OCI-LY1 (cell line): Measurements from ENCODE around the gene ZNF804A.

Source experiments
- H2AFZ ChIP-seq: fragments of 200-600 bp; sonication (generic), shearing (Covaris generic); 2 replicates; pipeline ENCODE4 v1.6.0; 2014; ENCODE audit warnings: antibody characterized with exemption, mild to moderate bottlenecking, low read length
- H3F3A ChIP-seq: fragments of 200-600 bp; sonication (generic), shearing (Covaris generic); 2 replicates; pipeline ENCODE4 v1.6.0; 2014; ENCODE audit warnings: mild to moderate bottlenecking, antibody characterized with exemption, low read length, moderate library complexity; ENCODE audit not compliant: insufficient read depth
- H3K27ac ChIP-seq: fragments of 200-600 bp; sonication (generic); 2 replicates; pipeline ENCODE4 v1.5.1; 2014; ENCODE audit warnings: low read length, mixed run types, mild to moderate bottlenecking, low read depth; ENCODE audit not compliant: poor library complexity, severe bottlenecking
- H3K27me3 ChIP-seq: fragments of 200-600 bp; sonication (generic); 2 replicates; pipeline ENCODE4 v1.6.0; 2014; ENCODE audit warnings: antibody characterized with exemption, mild to moderate bottlenecking, low read length, moderate library complexity; ENCODE audit not compliant: insufficient read depth
- H3K36me3 ChIP-seq: fragments of 200-600 bp; sonication (generic); 2 replicates; pipeline ENCODE4 v1.6.1; 2014; ENCODE audit warnings: mild to moderate bottlenecking, antibody characterized with exemption, low read length, moderate library complexity, mixed read lengths; ENCODE audit not compliant: insufficient read depth
- H3K4me1 ChIP-seq: fragments of 200-600 bp; sonication (generic); 2 replicates; pipeline ENCODE4 v1.5.1; 2014; ENCODE audit warnings: mild to moderate bottlenecking, low read length, moderate library complexity; ENCODE audit not compliant: insufficient read depth, severe bottlenecking
- H3K4me2 ChIP-seq: fragments of 200-600 bp; sonication (generic), shearing (Covaris generic); 2 replicates; pipeline ENCODE4 v1.6.1; 2014; ENCODE audit warnings: low read length
- H3K4me3 ChIP-seq: fragments of 200-600 bp; sonication (generic); 2 replicates; pipeline ENCODE4 v1.5.1; 2014; ENCODE audit warnings: low read length, low read depth, mild to moderate bottlenecking, mixed read lengths; ENCODE audit not compliant: poor library complexity, severe bottlenecking
- H3K79me2 ChIP-seq: fragments of 200-600 bp; shearing (Covaris generic); 2 replicates; pipeline ENCODE4 v1.6.1; 2016; ENCODE audit warnings: mixed run types, low read length, mixed read lengths; ENCODE audit not compliant: insufficient read depth
- H3K9ac ChIP-seq: fragments of 200-600 bp; sonication (generic), shearing (Covaris generic); 2 replicates; pipeline ENCODE4 v1.6.1; 2014; ENCODE audit warnings: mild to moderate bottlenecking, low read length, mixed read lengths
- H3K9me2 ChIP-seq: fragments of 200-600 bp; sonication (generic), shearing (Covaris generic); 2 replicates; pipeline ENCODE4 v1.6.1; 2014; ENCODE audit warnings: low read depth, mild to moderate bottlenecking, low read length, mixed read lengths
- H3K9me3 ChIP-seq: fragments of 200-600 bp; shearing (Covaris generic); 2 replicates; pipeline ENCODE4 v1.6.1; 2014; ENCODE audit warnings: low read length, mixed read lengths
- H4K20me1 ChIP-seq: fragments of 200-600 bp; sonication (generic), shearing (Covaris generic); 2 replicates; pipeline ENCODE4 v1.6.0; 2016; ENCODE audit warnings: mild to moderate bottlenecking, low read length; ENCODE audit not compliant: insufficient read depth
- CTCF ChIP-seq: fragments of 200-600 bp; sonication (generic), shearing (Covaris generic); IDR thresholded peaks from 2 replicates; pipeline ENCODE4 v1.5.1; 2017; ENCODE audit warnings: mild to moderate bottlenecking, antibody characterized with exemption, low read length, moderate library complexity, mixed read lengths
- EZH2 ChIP-seq: fragments of 200-600 bp; sonication (generic), shearing (Covaris generic); IDR thresholded peaks from 2 replicates; pipeline ENCODE4 v1.8.0; 2017; ENCODE audit warnings: borderline replicate concordance, mixed run types, mild to moderate bottlenecking, antibody characterized with exemption, low read length, moderate library complexity, mixed read lengths

ZNF804A gene

GRCh38 chr2:184602734-184603133, 4.4 kb downstream of the ZNF804A start:
- H3K4me2 ChIP-seq, result peak overlapping the region; percentile 25; the same call in 1 of the 2 replicates
- H3K4me3 ChIP-seq, result peak overlapping the region; percentile 96
- no peaks in the 10 kb centered on the region for H4K20me1 ChIP-seq
- H3K4me1 ChIP-seq, result peaks cover 18% of the 10 kb centered on the region
- H3K27me3 ChIP-seq, result no peaks in the 10 kb centered on the region
- H3K9me2 ChIP-seq, result no peaks in the 10 kb centered on the region
- peaks cover 93% of the 10 kb centered on the region for H3K79me2 ChIP-seq
- no peak overlapping the region for H3K9ac ChIP-seq
- H3F3A ChIP-seq, result 0 out of 2 replicates have a peak, but pooled peaks cover 5% of the 10 kb centered on the region
- TF ChIP-seq EZH2 (no peak), CTCF (no peak)
- H2AFZ ChIP-seq, result no peak overlapping the region
- H3K36me3 ChIP-seq, result peaks cover 89% of the 10 kb centered on the region
- no peak overlapping the region for H3K27ac ChIP-seq
- H3K9me3 ChIP-seq, result peaks cover 35% of the 10 kb centered on the region

GRCh38 chr2:184610891-184611290, 12.6 kb downstream of the ZNF804A start:
- H3K36me3 ChIP-seq, result peaks cover 90% of the 10 kb centered on the region
- no peaks in the 10 kb centered on the region for H4K20me1 ChIP-seq
- H3K4me2 ChIP-seq, result no peak overlapping the region
- no peak overlapping the region for H3K27ac ChIP-seq
- peaks cover 99% of the 10 kb centered on the region for H3K79me2 ChIP-seq
- H3K27me3 ChIP-seq, result no peaks in the 10 kb centered on the region
- no peak overlapping the region for H2AFZ ChIP-seq
- TF ChIP-seq CTCF, result no peak
- no peak for TF ChIP-seq EZH2
- peaks cover 29% of the 10 kb centered on the region for H3K9me3 ChIP-seq
- H3K9me2 ChIP-seq, result no peaks in the 10 kb centered on the region
- peaks cover 3% of the 10 kb centered on the region for H3K4me1 ChIP-seq
- H3K4me3 ChIP-seq, result no peak overlapping the region
- no peak overlapping the region for H3K9ac ChIP-seq
- H3F3A ChIP-seq, result no peaks in the 10 kb centered on the region; the same call in 1 of the 2 replicates

GRCh38 chr2:184611361-184612085, 13.2 kb downstream of the ZNF804A start:
- Histone ChIP-seq H3K9ac (no peak overlapping the region), H3K27ac (no peak overlapping the region), H2AFZ (no peak overlapping the region), H3K27me3 (no peaks in the 10 kb centered on the region), H3K4me1 (peaks cover 3% of the 10 kb centered on the region), H3K4me2 (no peak overlapping the region), H3F3A (no peaks in the 10 kb centered on the region; the same call in 1 of the 2 replicates), H3K4me3 (no peak overlapping the region), H3K79me2 (peaks cover 99% of the 10 kb centered on the region), H3K9me3 (peaks cover 23% of the 10 kb centered on the region), H3K9me2 (no peaks in the 10 kb centered on the region), H4K20me1 (no peaks in the 10 kb centered on the region), H3K36me3 (peaks cover 87% of the 10 kb centered on the region)
- peak; percentile 50 for TF ChIP-seq CTCF
- no peak for TF ChIP-seq EZH2
